ENCODE results near the gene TAOK2.
"Not testable (repeated sequence)": the region's sequence is repeated elsewhere in the genome, so short reads cannot be mapped to it uniquely, and the experiment has no call there.

Gene TAOK2

GRCh38 chr16:30026449-30026848 is 52.8 kb downstream of the TAOK2 start:
- no peak for DNase-seq

- DNase-seq, result no peak
These were observed 54.1 kb downstream of the TAOK2 start for GRCh38 chr16:30027588-30028437.

GRCh38 chr16:30028438-30029076 is 54.9 kb downstream of the TAOK2 start:
- no peak for DNase-seq

- no peak for DNase-seq
These were observed 56.5 kb downstream of the TAOK2 start for GRCh38 chr16:30030011-30030685.

GRCh38 chr16:30030841-30031413 is 57.3 kb downstream of the TAOK2 start, which contains the start of gene TLCD3B:
Gene TLCD3B, minus strand, starts transcription at chr16:30031271. Its CDS starts 744 bp downstream, at chr16:30030527.
- DNase-seq, result no peak

GRCh38 chr16:30031477-30031918 is 57.8 kb downstream of the TAOK2 start:
- DNase-seq, result no peak

GRCh38 chr16:30032083-30032819 is 58.6 kb downstream of the TAOK2 start:
- DNase-seq, result peak; percentile 66 to 75

GRCh38 chr16:30033270-30033669 is 59.6 kb downstream of the TAOK2 start:
- DNase-seq, result peak; percentile 39 to 55

GRCh38 chr16:30040221-30040620 is 66.6 kb downstream of the TAOK2 start:
- DNase-seq, result no peak

GRCh38 chr16:30040690-30041089 is 67.0 kb downstream of the TAOK2 start:
- DNase-seq, result not testable (repeated sequence)

GRCh38 chr16:30041841-30042240 is 68.2 kb downstream of the TAOK2 start:
- DNase-seq, result no peak
